H1 (cell line): ENCODE measurements around the gene NBPF1. TPM values are rescaled to one million over a fixed set of nuclear protein-coding genes. Genes with fewer than 3 reads are reported as not detected.
"Not testable (repeated sequence)": the region's sequence is repeated elsewhere in the genome, so short reads cannot be mapped to it uniquely, and the experiment has no call there.

Experiments used
- CTCF ChIA-PET: fragments of 300-600 bp; sonication (Branson Sonifier 250); formaldehyde crosslinking; loops from one replicate; lab custom pipeline; 2021; ENCODE audit not compliant: partially characterized antibody; lab: Charles Lee
- POLR2A ChIA-PET: fragments of 300-600 bp; sonication (Branson Sonifier 250); formaldehyde crosslinking; loops from one replicate; lab custom pipeline; 2021; ENCODE audit warnings: inconsistent platforms; ENCODE audit not compliant: partially characterized antibody; lab: Charles Lee
- DNase-seq, 2 experiments: peaks; one replicate each; pipeline versions ENCODE4 v3.0.0 to v3.0.0-alpha.2; 2010 to 2022; ENCODE audit warnings: low spot score in 2 of 2, low read depth in 1 of 2, mixed read lengths in 1 of 2
- FAIRE-seq: peaks from 2 replicates; lab custom pipeline; 2011; peaks lifted over from hg19 to GRCh38; lab: Jason Lieb, UNC
- H2AFZ ChIP-seq: 2 replicates; pipeline ENCODE4 v1.8.1; 2012; ENCODE audit warnings: low read length, inconsistent platforms
- H2AK5ac ChIP-seq: 2 replicates; pipeline ENCODE4 v1.6.1; 2013; ENCODE audit warnings: low read depth, low read length
- H2BK120ac ChIP-seq: replicated peaks from 2 replicates; pipeline ENCODE3; 2013; ENCODE audit warnings: low read depth, low read length, inconsistent platforms
- H2BK12ac ChIP-seq: 2 replicates; pipeline ENCODE4 v1.6.1; 2013; ENCODE audit warnings: low read depth, low read length
- H2BK15ac ChIP-seq: 2 replicates; pipeline ENCODE4 v1.6.1; 2013; ENCODE audit warnings: low read length
- H2BK20ac ChIP-seq: 2 replicates; pipeline ENCODE4 v1.6.1; 2013; ENCODE audit warnings: low read length
- H2BK5ac ChIP-seq: 2 replicates; pipeline ENCODE4 v1.6.1; 2013; ENCODE audit warnings: low read depth, low read length
- H3K14ac ChIP-seq: 2 replicates; pipeline ENCODE4 v1.6.1; 2013; ENCODE audit warnings: inconsistent platforms; ENCODE audit not compliant: insufficient read length
- H3K18ac ChIP-seq: 2 replicates; pipeline ENCODE4 v1.6.1; 2013; ENCODE audit warnings: low read length; ENCODE audit errors: extremely low read depth
- H3K23ac ChIP-seq: 2 replicates; pipeline ENCODE4 v1.6.1; 2013; ENCODE audit warnings: inconsistent platforms; ENCODE audit not compliant: insufficient read length
- H3K23me2 ChIP-seq: 2 replicates; pipeline ENCODE4 v1.6.1; 2013; ENCODE audit warnings: low read depth, low read length
- H3K27ac ChIP-seq: 2 replicates; pipeline ENCODE4 v1.6.1; 2011; ENCODE audit warnings: low read depth, low read length, inconsistent platforms
- H3K27me3 ChIP-seq, 4 experiments: replicated peaks in 1 of 4; 1 replicate in 1 of 4; 2 replicates in 3 of 4; pipeline versions ENCODE4 v1.6.1 to v1.8.1; 2011 to 2013; ENCODE audit warnings: low read length in 3 of 4, mild to moderate bottlenecking in 3 of 4, inconsistent platforms in 2 of 4, mixed read lengths in 2 of 4, moderate library complexity in 1 of 4; ENCODE audit not compliant: control insufficient read depth in 3 of 4, insufficient read depth in 3 of 4; ENCODE audit errors: extremely low read depth in 1 of 4
- H3K36me3 ChIP-seq, 4 experiments: 2 replicates each; pipeline versions ENCODE4 v1.6.1 to v1.8.1; 2011 to 2013; ENCODE audit warnings: mild to moderate bottlenecking in 4 of 4, low read length in 3 of 4, moderate library complexity in 2 of 4, control low read depth in 1 of 4, inconsistent platforms in 1 of 4; ENCODE audit not compliant: insufficient read depth in 4 of 4, control insufficient read depth in 2 of 4
- H3K4ac ChIP-seq: replicated peaks from 2 replicates; pipeline ENCODE3; 2013; ENCODE audit warnings: low read length, low read depth, mixed read lengths, inconsistent platforms; ENCODE audit not compliant: insufficient read length
- H3K4me1 ChIP-seq, 4 experiments: replicated peaks in 1 of 4; 1 replicate in 1 of 4; 2 replicates in 3 of 4; pipeline versions ENCODE4 v1.6.1 to v1.8.1; 2011 to 2013; ENCODE audit warnings: low read length in 3 of 4, inconsistent platforms in 2 of 4, mixed read lengths in 1 of 4; ENCODE audit not compliant: insufficient read depth in 4 of 4, control insufficient read depth in 3 of 4
- H3K4me2 ChIP-seq, 2 experiments: 2 replicates each; pipeline versions ENCODE4 v1.6.1 to v1.8.1; 2011 to 2013; ENCODE audit warnings: low read depth in 2 of 2, low read length in 2 of 2, control low read depth in 1 of 2, inconsistent platforms in 1 of 2, mild to moderate bottlenecking in 1 of 2; ENCODE audit not compliant: insufficient read depth in 1 of 2
- H3K4me3 ChIP-seq, 4 experiments: fragments of 200-600, 300-600 bp in 1 of 4; sonication (generic), shearing (Covaris generic), sonication (Bioruptor Twin) in 1 of 4; 2 replicates each; pipeline versions ENCODE4 v1.5.1 to v1.8.1; 2011 to 2016; ENCODE audit warnings: low read length in 4 of 4, low read depth in 3 of 4, control low read depth in 2 of 4, inconsistent platforms in 2 of 4, mild to moderate bottlenecking in 2 of 4, mixed read lengths in 1 of 4, moderate library complexity in 1 of 4; ENCODE audit not compliant: insufficient read depth in 2 of 4; ENCODE audit errors: extremely low read depth in 1 of 4
- H3K56ac ChIP-seq: replicated peaks from 2 replicates; pipeline ENCODE3; 2013; ENCODE audit warnings: low read depth, mild to moderate bottlenecking, mixed read lengths, low read length, inconsistent platforms; ENCODE audit not compliant: insufficient read length
- H3K79me1 ChIP-seq: 2 replicates; pipeline ENCODE4 v1.6.1; 2013; ENCODE audit warnings: low read depth, low read length, control low read depth
- H3K79me2 ChIP-seq, 2 experiments: 2 replicates each; pipeline versions ENCODE4 v1.6.1 to v1.8.1; 2012 to 2013; ENCODE audit warnings: low read length in 2 of 2, mild to moderate bottlenecking in 2 of 2, inconsistent platforms in 1 of 2; ENCODE audit not compliant: insufficient read depth in 2 of 2, control insufficient read depth in 1 of 2
- H3K9ac ChIP-seq, 4 experiments: replicated peaks in 1 of 4; 1 replicate in 1 of 4; 2 replicates in 3 of 4; pipeline versions ENCODE4 v1.6.1 to v1.8.1; 2011 to 2013; ENCODE audit warnings: low read depth in 3 of 4, low read length in 3 of 4, control low read depth in 2 of 4, mild to moderate bottlenecking in 2 of 4, moderate library complexity in 2 of 4, inconsistent platforms in 1 of 4; ENCODE audit errors: extremely low read depth in 1 of 4
- H3K9me3 ChIP-seq, 2 experiments: 2 replicates each; pipeline versions ENCODE4 v1.6.1 to v1.8.1; 2012 to 2013; ENCODE audit warnings: mild to moderate bottlenecking in 2 of 2, moderate library complexity in 2 of 2, control low read depth in 1 of 2, inconsistent platforms in 1 of 2, low read depth in 1 of 2, low read length in 1 of 2, mixed read lengths in 1 of 2; ENCODE audit not compliant: insufficient read depth in 2 of 2
- H4K20me1 ChIP-seq, 2 experiments: replicated peaks in 1 of 2; 2 replicates each; pipeline versions ENCODE3 to v1.8.1; 2011 to 2013; ENCODE audit warnings: inconsistent platforms in 2 of 2, low read length in 2 of 2, mild to moderate bottlenecking in 1 of 2; ENCODE audit not compliant: insufficient read depth in 2 of 2, control insufficient read depth in 1 of 2
- H4K5ac ChIP-seq: 2 replicates; pipeline ENCODE4 v1.6.1; 2013; ENCODE audit warnings: low read length, low read depth, mixed read lengths, inconsistent platforms; ENCODE audit not compliant: insufficient read length
- H4K8ac ChIP-seq: 2 replicates; pipeline ENCODE4 v1.8.0; 2013; ENCODE audit warnings: mild to moderate bottlenecking, moderate library complexity, low read length, inconsistent platforms; ENCODE audit not compliant: insufficient read depth; ENCODE audit errors: extremely low read depth
- H4K91ac ChIP-seq: replicated peaks from 2 replicates; pipeline ENCODE3; 2013; ENCODE audit warnings: low read length, mixed read lengths, inconsistent platforms; ENCODE audit not compliant: insufficient read length
- ASH2L ChIP-seq: fragments of 200-600, 300-600 bp; sonication (generic); IDR thresholded peaks from one replicate; pipeline ENCODE4 v1.7.1; 2017; ENCODE audit warnings: low read length
- CREB1 ChIP-seq: IDR thresholded peaks from 2 replicates; pipeline ENCODE4 v1.6.1; 2012; ENCODE audit warnings: inconsistent platforms
- KDM4A ChIP-seq: IDR thresholded peaks from one replicate; pipeline ENCODE4 v1.7.1; 2012; ENCODE audit warnings: low read depth, mild to moderate bottlenecking, moderate library complexity, low read length, inconsistent platforms; ENCODE audit not compliant: severe bottlenecking
- RBBP5 ChIP-seq: IDR thresholded peaks from 2 replicates; pipeline ENCODE4 v1.7.1; 2012; ENCODE audit warnings: low read depth, mild to moderate bottlenecking, inconsistent platforms, low read length, moderate library complexity, borderline replicate concordance
- whole genome bisulfite sequencing, 2 experiments: shearing (Covaris generic) in 1 of 2; methylation state at CpG; one replicate each; pipeline versions ENCODE4 v1.1.6 to v1.1.7; 2013 to 2015; ENCODE audit warnings: low lambda C conversion rate in 2 of 2, mixed read lengths in 2 of 2, inconsistent platforms in 1 of 2, low coverage in 1 of 2, missing lambda C conversion rate in 1 of 2; ENCODE audit not compliant: insufficient replicate concordance in 2 of 2, insufficient coverage in 1 of 2, insufficient read length in 1 of 2; ENCODE audit errors: extremely low coverage in 1 of 2, missing lambda C conversion rate in 1 of 2; 5-methylcytosine and 5-hydroxymethylcytosine counted together
- polyA plus RNA-seq, 7 experiments: library from polyadenylated mRNA; depleted of rRNA in 3 of 7; stranded (reverse) in 5 of 7; unstranded in 2 of 7; fragments of >200 nt in 5 of 7; fragments of 200-250 nt in 2 of 7; gene quantifications; 1 replicate in 5 of 7; 2 replicates in 1 of 7; 4 replicates in 1 of 7; pipeline versions ENCODE4 v1.2.1 to v1.2.3, GENCODE V29; 2011 to 2013; ENCODE audit warnings: missing spikeins in 2 of 7, mixed read lengths in 2 of 7
- total RNA-seq: library from RNA; stranded (reverse); fragmentation: NEBNext Ultra II Directional; extraction: Animal tissue kit (Norgen Biotek cat#: 25700); gene quantifications from 2 replicates; pipeline ENCODE4 v1.2.1, GENCODE V29; 2021

Gene NBPF1
- total and polyA plus RNA-seq, 2 of the 8 experiments (the other 6 are each of a cell fraction or from before 2014, with no cell fraction given): 9.6 to 19.3 TPM

GRCh38 chr1:16535487-16535886 lies 77.9 kb downstream of the NBPF1 start:
- H3K4me1 ChIP-seq, H2BK120ac ChIP-seq, H3K36me3 ChIP-seq, H4K91ac ChIP-seq, H3K14ac ChIP-seq, H2BK5ac ChIP-seq, H3K18ac ChIP-seq, H2AFZ ChIP-seq, H3K56ac ChIP-seq, H3K23ac ChIP-seq, H2BK20ac ChIP-seq, H4K20me1 ChIP-seq, H3K9me3 ChIP-seq, H2BK15ac ChIP-seq, H4K8ac ChIP-seq, H4K5ac ChIP-seq, H3K4ac ChIP-seq, H3K23me2 ChIP-seq, H3K9ac ChIP-seq, H2AK5ac ChIP-seq, H2BK12ac ChIP-seq, H3K79me2 ChIP-seq, H3K79me1 ChIP-seq, H3K27ac ChIP-seq: not testable (repeated sequence)
- ChIA-PET CTCF (interaction anchor here (1.7 kb wide), 1 partner anchor 90 kb away, joined by 3 read pairs; no protein-coding TSS in a partner anchor), POLR2A (interaction anchor here (0.6 kb wide), 1 partner anchor 41 kb away, joined by 3 read pairs; no protein-coding TSS in a partner anchor)
- DNase-seq (peak; percentile 7 to 88), FAIRE-seq (peak; percentile 57)
- Histone ChIP-seq H3K4me3 (peak overlapping the region; percentile 38 to 65 (median 60)), H3K27me3 (peaks cover 1 to 16% (median 10%) of the 10 kb centered on the region in 4 experiments; a peak in 6 of 7 replicates), H3K4me2 (peak overlapping the region; percentile 70 to 85)
- TF ChIP-seq RBBP5 (peak; percentile 86), ASH2L (peak; percentile 24), KDM4A (peak; percentile 44), CREB1 (0 out of 2 replicates have a peak, but pooled peaks have one; percentile 16)
- WGBS, 2 experiments: 1% methylated on average over 20 of the region's 34 CpGs; no CpG with 5 or more reads in 1 of the 2 experiments
